Putamen (tissue), 1 donor: ENCODE results near the gene LRRC27.
"Not testable (repeated sequence)": the region's sequence is repeated elsewhere in the genome, so short reads cannot be mapped to it uniquely, and the experiment has no call there.

Source experiments
- DNase-seq: peaks from one replicate; pipeline ENCODE4 v3.0.0-alpha.2; 2016; ENCODE audit warnings: low spot score

The LRRC27 gene

DNA sequence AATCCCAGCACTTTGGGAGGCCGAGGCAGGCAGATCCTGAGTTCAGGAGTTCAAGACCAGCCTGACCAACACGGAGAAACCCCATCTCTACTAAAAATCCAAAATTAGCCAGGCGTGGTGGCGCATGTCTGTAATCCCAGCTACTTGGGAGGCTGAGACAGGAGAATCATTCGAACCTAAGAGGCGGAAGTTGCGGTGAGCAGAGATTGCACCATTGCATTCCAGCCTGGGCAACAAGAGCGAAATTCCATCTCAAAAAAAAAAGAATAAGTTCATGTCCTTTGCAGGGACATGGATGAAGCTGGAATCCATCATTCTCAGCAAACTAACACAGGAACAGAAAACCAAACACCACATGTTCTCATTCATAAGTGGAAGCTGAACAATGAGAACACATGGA lies 17.1 kb upstream of the LRRC27 start:
- not testable (repeated sequence) for DNase-seq

GRCh38 chr10:132316133-132316532 lies 15.9 kb upstream of the LRRC27 start:
- no peak for DNase-seq

- not testable (repeated sequence) for DNase-seq
Measured at GRCh38 chr10:132317477-132317876, 14.5 kb upstream of the LRRC27 start.

GRCh38 chr10:132319853-132320653 lies 11.9 kb upstream of the LRRC27 start:
- DNase-seq = no peak

DNA sequence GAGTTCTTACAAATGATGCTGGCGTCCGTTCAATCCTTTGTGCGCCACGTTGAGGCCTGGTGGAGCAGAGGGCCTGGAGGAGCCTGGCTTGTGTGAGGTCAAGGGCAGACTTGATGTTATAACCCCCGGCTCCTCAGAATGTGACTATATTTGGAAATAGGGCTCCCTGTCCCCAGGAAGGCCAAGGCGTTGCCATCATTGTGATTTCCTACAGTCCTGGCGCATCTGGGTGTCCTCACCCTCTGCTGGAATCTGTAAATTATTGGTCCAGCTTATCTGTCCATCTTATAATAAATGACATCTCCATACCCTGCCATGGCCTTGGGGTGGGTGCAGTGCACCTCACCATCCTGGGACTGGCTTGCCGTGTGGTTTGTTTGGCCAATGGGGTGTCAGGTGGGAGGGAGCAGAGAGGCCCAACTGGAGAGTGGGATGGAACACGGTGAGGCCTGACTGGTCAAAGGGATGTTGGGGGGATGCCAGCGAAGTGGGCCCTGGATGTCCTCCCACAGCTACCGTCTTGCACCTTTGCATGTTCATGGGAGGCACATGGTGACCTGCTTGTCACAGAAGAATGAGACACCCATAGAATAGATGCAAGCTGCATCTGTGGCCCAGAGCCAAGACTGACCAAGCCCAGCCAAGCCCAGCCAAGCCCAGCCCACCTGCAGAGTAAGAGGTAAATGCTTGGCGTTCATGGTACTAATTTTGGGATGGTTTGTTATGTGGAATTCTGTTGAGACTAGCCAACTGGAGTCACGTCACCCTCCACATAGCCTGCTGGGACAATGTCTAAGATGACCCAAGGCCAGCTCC lies 11.1 kb upstream of the LRRC27 start:
- no peak for DNase-seq

DNA sequence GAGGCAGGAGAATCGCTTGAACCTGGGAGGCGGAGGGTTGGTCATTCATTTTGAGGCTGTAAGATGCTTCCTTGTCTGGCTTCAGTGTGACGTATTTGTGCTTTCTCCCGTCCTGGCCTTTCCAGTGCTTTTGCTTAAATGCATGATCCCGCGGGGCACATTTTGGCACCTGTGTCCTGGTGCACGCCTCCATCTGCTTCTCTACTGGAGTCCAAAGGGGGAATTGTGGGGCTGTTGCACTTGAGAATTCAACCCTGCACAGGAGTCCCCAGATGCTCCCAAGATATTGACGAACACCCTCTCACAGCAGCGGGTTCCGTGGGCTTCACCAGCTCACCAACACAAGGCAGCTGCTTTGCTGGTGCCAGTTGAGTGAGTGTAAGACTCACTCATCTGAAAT lies 10.3 kb upstream of the LRRC27 start:
- no peak for DNase-seq

DNA sequence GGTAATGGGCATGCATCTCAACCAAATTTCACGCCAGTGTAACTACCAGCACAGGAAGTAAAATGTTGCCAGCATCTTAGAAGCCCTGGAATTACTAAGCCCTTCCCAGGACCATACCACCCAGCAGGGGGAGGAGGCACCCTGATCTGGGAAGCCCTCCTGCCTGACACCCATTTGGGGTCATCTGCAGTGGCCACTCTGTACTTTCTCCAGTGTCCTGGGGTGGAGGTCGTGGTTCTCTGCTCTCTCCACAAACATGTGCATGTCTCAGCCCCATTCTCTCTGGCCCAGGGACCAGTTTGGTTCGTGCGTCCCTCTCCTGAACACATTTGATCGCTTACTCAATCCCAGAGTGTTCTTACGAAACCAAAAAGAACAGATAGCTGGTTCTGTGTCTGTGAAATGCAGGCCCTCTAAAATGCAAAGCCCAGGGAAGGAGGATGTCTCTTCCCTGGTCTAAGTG lies 9.4 kb upstream of the LRRC27 start:
- no peak for DNase-seq

- no peak for DNase-seq
Measured at GRCh38 chr10:132324186-132324585, 7.8 kb upstream of the LRRC27 start.

GRCh38 chr10:132326344-132326889 lies 5.6 kb upstream of the LRRC27 start:
- no peak for DNase-seq

DNA sequence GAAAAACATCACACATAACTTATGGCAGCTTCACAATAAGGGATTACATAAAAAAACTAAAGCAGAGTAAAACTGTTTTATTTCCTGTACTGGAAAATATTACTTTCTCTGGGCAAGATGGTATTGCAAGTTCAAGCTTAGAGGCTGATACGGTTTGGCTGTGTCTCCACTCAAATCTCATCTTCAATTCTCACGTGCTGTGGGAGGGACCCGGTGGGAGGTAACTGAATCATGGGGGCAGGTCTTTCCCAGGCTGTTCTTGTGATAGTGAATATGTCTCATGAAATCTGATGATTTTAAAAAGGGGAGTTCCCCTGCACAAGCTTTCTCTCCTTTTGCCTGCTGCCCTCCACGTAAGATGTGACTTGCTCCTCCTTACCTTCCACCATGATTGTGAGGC lies 5.1 kb upstream of the LRRC27 start:
- no peak for DNase-seq

GRCh38 chr10:132328106-132328505 lies 3.9 kb upstream of the LRRC27 start:
- no peak for DNase-seq

DNA sequence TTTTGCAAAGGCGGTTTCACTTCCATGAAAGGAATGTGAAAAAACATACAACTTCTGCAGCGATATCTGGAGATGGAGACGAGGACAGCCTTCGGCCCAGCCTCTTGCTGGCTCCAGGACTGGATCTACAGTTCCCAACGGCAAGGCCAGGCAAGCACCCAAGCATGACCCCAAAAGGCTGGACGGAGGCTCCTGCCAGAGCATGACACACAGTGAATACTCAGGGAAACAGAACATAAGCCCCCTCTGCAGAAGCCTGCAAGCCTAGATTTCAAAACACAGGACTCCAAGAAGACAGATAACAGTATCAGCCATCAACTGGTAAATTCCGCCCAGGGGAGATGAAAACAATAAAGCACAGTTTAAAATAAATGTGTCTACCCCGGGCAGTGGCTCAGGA lies 3.3 kb upstream of the LRRC27 start:
- no peak for DNase-seq

DNA sequence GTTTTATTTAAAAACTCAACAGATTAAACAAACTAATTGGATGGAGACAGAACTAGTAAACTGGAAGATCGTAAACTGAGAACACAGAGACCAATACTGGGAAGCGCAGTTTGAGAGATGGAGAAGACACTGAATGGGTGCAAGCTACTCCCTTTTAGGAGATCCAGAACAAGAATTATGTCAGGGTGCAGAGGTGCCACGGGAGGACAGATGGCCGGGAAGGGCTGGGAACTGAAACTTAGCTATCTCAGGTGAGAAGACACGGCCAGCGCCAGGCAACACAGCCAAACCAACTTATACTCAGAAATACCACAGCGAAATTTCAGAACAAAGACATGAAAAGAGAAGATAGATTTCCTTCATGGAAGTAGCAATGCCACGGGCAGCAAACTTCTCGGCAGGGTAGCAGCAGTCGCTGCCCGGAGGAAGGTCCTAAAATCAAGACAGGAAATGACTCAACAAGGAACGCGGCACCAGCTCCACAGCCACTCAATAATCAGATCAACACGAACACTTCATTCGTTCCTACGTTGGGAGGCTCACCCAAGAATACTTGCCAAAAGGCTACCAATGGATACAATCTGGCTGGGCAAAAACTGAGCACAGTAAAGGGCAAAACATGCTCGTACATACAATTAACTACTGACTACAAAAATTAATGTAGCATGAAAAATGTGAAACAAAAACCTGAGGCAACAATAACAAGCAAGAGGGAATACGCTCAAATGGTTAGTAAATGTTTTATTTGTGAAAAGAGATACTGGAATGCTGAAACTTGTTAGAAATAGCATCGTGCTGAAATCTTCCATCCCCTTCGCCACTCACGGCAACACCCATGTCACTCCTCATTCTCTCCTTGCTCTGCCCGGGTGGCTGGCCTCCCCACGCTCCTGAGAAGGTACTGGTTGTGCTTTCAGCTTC lies 2.2 kb upstream of the LRRC27 start:
- DNase-seq = no peak

DNA sequence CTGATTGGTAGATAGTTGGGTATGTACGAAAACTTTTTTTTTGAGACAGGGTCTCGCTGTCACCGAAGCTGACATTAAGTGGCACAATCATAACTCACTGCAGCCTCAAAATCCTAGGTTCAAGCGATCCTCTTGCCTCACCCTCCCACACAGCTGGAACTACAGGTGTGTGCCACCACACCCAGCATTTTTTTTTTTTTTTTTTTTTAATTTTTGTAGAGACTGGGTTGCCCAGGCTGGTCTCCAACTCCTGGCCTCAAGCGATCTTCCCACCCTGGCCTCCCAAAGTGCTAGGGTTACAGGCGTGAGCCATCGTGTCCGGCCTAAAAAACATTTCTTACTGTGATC lies 1.5 kb upstream of the LRRC27 start:
- no peak for DNase-seq

DNA sequence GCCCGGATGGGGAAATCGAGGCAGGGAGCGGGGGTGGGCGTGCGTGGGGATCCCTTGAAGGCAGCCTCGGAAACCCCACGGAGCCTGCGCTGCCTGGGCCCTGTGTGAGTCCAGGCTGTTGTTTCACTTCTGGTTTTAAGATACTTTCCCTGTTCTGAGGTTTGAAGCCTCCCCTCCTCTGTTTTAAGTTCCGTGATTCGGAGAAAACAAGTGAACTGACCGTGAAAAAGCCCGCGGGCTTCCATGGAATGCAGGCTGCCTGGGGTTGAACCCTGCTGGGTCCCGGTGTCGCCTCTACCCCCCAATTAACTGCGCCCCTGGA lies 401 bp downstream of the LRRC27 start:
- DNase-seq = no peak

DNA sequence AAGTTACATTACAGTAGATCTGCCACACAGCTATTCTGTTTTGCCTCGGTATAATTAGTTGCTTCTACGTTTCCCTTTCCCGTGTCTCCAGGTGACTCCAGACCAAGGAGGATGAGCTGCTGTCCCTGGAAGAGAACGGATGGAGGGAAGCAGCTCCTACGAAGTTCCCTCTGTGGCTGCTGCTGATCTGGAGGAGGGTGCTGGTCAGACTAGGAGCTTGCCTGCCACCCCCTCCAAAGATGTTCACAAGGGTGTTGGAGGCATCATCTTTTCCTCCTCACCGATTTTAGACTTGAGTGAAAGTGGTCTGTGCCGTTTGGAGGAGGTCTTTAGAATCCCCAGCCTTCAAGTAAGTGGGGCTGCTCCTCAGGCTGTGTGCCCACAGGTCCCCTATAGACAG lies 1.4 kb downstream of the LRRC27 start:
- DNase-seq = no peak

GRCh38 chr10:132334631-132335188 lies 2.7 kb downstream of the LRRC27 start:
- DNase-seq = no peak

DNA sequence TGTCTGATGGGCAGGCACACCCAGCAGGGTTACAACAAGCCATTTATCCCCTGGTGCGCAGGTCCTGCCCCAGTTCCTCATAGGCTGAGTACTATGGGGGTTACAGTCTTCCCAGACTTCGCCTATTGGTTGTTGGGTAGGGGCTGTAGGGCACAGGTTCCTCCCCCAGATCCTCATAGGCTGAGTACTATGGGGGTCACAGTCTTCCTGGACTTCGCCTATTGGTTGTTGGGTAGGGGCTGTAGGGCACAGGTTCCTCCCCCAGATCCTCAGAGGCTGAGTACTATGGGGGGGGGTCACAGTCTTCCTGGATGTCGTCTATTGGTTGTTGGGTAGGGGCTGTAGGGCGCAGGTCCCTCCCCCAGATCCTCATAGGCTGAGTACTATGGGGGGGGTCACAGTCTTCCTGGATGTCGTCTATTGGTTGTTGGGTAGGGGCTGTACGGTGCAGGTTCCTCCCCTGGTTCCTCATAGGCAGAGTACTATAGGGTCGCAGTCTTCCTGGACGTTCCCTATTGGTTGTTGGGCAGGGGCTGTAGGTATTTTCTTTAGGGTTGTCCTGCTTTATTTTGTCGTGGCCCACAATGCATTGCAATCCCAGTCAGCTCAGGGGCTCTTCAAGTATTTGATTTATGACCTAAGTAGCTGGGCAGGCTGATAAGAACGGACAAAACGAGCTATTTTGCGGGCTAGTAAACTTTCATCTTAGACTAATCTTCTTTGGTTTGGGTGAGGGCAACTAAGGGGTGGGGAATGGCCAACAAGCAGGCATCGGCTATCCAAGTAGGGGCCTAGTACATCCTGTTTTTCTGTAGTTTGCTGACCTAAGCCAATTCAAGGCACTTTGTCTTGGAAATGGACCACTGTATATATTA lies 3.4 kb downstream of the LRRC27 start:
- no peak for DNase-seq

- DNase-seq = no peak
Measured at GRCh38 chr10:132336064-132336746, 4.2 kb downstream of the LRRC27 start.

DNA sequence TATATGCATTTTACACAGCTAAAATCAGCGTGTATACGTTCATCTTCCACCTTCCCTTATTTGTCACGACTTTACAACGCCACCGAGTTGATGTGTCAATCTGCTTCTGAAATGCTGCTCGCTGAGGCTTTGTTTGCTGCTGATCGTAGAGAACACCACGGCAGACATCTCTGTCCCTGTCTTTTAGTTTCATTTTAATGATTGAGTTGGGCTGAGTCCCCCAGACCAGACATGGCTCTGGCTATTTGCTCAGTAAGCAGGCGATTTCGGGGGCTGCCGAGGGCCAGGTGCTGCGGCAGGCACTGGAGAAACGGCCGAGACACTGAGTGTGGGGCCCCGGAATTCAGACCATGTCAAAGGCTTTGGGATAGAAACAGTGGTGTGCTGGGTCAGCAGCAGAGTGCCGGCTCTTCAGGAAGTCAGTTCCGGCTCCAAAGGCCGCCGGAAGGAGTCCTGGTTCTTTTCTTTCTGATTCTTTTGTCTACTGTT lies 5.0 kb downstream of the LRRC27 start:
- no peak for DNase-seq
